ENCODE data around the gene AP1M2.
A peak's percentile ranks its signal among the peaks of the same experiment; 100 is the strongest.
"Not testable (repeated sequence)": the region's sequence is repeated elsewhere in the genome, so short reads cannot be mapped to it uniquely, and the experiment has no call there.

AP1M2 gene

GRCh38 chr19:10565028-10565566 is 22.0 kb downstream of the AP1M2 start:
- DNase-seq (ENCODE audit: low spot score): peak; percentile 79

- no peak for DNase-seq (ENCODE audit: low spot score)
These were observed 24.5 kb downstream of the AP1M2 start for GRCh38 chr19:10562609-10563008.

- DNase-seq (ENCODE audit: low spot score): no peak
These were observed 27.0 kb downstream of the AP1M2 start for GRCh38 chr19:10560154-10560553.

- DNase-seq (ENCODE audit: low spot score): no peak
These were observed 29.4 kb downstream of the AP1M2 start for GRCh38 chr19:10557603-10558197.

GRCh38 chr19:10555610-10555973 is 31.5 kb downstream of the AP1M2 start:
- DNase-seq (ENCODE audit: low spot score): no peak

GRCh38 chr19:10554760-10555609 is 32.1 kb downstream of the AP1M2 start:
- DNase-seq (ENCODE audit: low spot score): no peak

GRCh38 chr19:10553943-10554381 is 33.1 kb downstream of the AP1M2 start:
- DNase-seq (ENCODE audit: low spot score): no peak

GRCh38 chr19:10553087-10553667 is 33.9 kb downstream of the AP1M2 start:
- no peak for DNase-seq (ENCODE audit: low spot score)

GRCh38 chr19:10552510-10553053 is 34.5 kb downstream of the AP1M2 start:
- peak; percentile 39 for DNase-seq (ENCODE audit: low spot score)

GRCh38 chr19:10551698-10552301 is 35.3 kb downstream of the AP1M2 start:
- peak; percentile 50 for DNase-seq (ENCODE audit: low spot score)

- not testable (repeated sequence) for DNase-seq (ENCODE audit: low spot score)
These were observed 36.1 kb downstream of the AP1M2 start for GRCh38 chr19:10551006-10551405.

- DNase-seq (ENCODE audit: low spot score): no peak
These were observed 36.8 kb downstream of the AP1M2 start for GRCh38 chr19:10550336-10550735.

- no peak for DNase-seq (ENCODE audit: low spot score)
These were observed 37.4 kb downstream of the AP1M2 start for GRCh38 chr19:10549733-10550132.

GRCh38 chr19:10548746-10549276 is 38.3 kb downstream of the AP1M2 start:
- no peak for DNase-seq (ENCODE audit: low spot score)

GRCh38 chr19:10546817-10547216 is 40.3 kb downstream of the AP1M2 start:
- DNase-seq (ENCODE audit: low spot score): no peak

- DNase-seq (ENCODE audit: low spot score): no peak
These were observed 42.3 kb downstream of the AP1M2 start for GRCh38 chr19:10544753-10545251.

GRCh38 chr19:10544242-10544752 is 42.8 kb downstream of the AP1M2 start:
- DNase-seq (ENCODE audit: low spot score): peak; percentile 29

- peak; percentile 99 for DNase-seq (ENCODE audit: low spot score)
These were observed 43.5 kb downstream of the AP1M2 start, which contains the start of gene ATG4D for GRCh38 chr19:10543420-10544241. Gene ATG4D (plus strand): TSS chr19:10543904. CDS start chr19:10544091, 187 bp downstream.

- DNase-seq (ENCODE audit: low spot score): no peak
These were observed 44.1 kb downstream of the AP1M2 start for GRCh38 chr19:10543059-10543419.

GRCh38 chr19:10539016-10539415 is 48.1 kb downstream of the AP1M2 start:
- DNase-seq (ENCODE audit: low spot score): not testable (repeated sequence)

All from AG20443 (cell line).